Activated naive CD4-positive, alpha-beta T cell treated with Interleukin-2 at 50 U/mL for 16 hours (primary cell): ENCODE data around the gene SLC35E3.
A peak's percentile ranks its signal among the peaks of the same experiment; 100 is the strongest.
"Not testable (repeated sequence)": the region's sequence is repeated elsewhere in the genome, so short reads cannot be mapped to it uniquely, and the experiment has no call there.

Experiments
- DNase-seq: peaks from one replicate; pipeline ENCODE4 v3.0.0-alpha.2; 2020

SLC35E3 gene

GRCh38 chr12:68798882-68799234, 52.9 kb downstream of the SLC35E3 start:
- no peak for DNase-seq

DNA sequence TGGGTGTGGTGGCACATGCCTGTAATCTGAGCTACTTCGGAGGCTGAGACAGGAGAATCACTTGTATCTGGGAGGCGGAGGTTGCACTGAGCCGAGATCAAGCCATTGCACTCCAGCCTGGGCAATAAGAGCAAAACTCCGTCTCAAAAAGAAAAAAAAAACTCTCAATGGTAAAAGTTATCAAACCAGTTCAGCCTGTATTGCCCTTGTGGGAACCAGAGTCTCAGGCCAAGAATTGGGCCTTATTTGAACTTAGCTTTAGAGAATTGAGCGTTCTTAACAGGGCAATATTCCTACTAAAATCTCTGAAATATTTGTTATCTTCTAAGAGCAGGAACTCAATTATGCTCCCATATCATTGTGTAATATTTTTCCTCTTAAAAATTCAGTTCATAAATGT, 54.3 kb downstream of the SLC35E3 start:
- DNase-seq = no peak

- not testable (repeated sequence) for DNase-seq
Measured at GRCh38 chr12:68801124-68801523, 55.1 kb downstream of the SLC35E3 start.

GRCh38 chr12:68802372-68802745, 56.4 kb downstream of the SLC35E3 start:
- not testable (repeated sequence) for DNase-seq

DNA sequence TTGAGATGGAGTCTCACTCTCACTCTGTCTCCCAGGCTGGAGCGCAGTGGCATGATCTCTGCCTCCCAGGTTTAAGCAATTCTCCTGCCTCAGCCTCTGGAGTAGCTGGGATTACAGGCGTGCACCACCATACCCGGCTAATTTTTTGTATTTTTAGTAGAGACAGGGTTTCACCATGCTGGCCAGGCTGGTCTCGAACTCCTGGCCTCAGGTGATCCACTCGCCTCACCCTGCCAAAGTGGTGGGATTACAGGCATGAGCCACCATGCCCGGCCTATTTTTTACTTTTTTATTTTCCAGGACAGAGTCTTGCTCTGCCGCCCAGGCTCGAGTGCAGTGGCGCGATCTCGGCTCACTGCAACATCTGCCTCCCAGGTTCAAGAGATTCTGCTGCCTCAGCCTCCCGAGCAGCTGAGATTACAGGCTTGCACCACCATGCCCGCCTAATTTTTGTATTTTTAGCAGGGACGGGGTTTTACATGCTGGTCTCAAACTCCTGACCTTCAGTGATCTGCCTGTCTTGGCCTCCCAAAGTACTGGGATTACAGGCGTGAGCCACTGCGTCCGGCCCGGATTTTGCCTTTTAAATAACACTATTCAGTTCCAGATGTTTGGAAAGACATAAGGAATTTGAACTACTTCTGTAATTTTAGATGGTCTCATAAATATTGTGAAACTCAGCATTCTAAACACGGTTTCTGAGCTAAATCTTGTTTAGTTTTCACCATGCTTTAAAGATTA, 57.1 kb downstream of the SLC35E3 start:
- not testable (repeated sequence) for DNase-seq

- DNase-seq = no peak
Measured at GRCh38 chr12:68803948-68804656, 58.1 kb downstream of the SLC35E3 start.

- DNase-seq = no peak
Measured at GRCh38 chr12:68804657-68805591, 58.9 kb downstream of the SLC35E3 start.

DNA sequence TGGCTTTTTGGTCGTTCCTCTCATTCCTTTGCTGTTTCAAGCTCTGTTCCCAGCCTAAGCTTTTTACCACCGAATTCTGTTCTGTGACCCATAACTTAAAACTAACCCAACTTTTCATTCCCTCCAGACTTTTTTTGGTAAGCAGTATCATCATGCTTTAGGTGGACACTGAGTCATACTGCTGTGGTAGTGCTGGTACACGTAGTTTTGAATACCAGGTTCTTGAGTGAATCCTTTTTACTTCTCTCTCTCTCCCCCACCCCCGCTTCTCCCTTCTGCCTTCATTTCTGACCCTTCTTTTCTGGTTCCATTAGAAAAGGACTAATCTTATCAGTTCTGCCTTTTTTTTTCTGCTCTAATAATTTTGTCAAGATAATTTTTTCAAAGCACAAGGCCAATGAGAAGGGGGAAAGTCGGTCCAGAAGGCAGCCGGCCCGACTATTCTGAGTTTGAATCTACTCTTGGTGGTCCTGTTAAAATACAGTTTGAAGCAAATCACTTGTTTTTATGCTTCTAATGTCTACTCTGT, 59.7 kb downstream of the SLC35E3 start:
- no peak for DNase-seq

DNA sequence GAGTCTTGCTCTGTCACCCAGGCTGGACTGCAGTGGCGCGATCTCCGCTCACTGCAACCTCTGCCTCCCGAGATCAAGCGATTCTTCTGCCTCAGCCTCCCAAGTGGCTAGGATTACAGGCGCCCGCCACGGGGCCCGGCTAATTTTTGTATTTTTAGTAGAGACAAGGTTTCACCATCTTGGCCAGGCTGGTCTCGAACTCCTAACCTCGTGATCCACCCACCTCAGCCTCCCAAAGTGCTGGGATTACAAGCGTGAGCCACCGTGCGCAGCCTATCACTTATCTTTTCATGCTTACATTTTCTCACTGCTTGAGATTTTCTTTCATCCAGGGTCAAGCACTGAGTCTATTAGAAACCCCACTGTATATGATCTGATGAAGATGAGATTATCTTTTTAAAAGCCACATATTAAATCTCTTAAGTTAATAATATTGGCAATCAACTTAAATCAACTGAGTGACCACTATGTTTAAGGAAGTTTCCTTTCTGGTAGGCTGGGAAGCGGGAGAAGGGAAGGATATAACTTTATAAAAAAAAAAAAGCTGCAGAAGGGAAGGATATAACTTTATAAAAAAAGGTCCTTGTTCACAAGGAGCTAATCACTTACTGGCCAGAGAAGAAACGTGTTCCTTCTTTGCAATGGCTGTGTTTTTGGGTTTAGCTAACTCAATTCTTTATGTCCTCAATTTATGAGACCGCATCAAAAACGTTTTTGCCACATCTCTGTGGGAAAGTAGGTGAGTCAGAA, 60.7 kb downstream of the SLC35E3 start:
- no peak for DNase-seq

DNA sequence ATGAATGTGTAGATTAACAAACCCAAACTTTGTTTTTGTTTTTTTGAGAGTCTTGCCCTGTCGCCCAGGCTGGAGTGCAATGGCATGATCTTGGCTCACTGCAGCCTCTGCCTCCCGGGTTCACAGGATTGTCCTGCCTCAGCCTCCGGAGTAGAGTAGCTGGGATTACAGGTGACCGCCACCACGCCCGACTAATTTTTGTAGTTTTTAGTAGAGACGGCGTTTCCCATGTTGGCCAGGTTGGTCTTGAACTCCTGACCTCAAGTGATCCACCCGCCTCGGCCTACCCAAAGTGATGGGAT, 61.2 kb downstream of the SLC35E3 start:
- not testable (repeated sequence) for DNase-seq

DNA sequence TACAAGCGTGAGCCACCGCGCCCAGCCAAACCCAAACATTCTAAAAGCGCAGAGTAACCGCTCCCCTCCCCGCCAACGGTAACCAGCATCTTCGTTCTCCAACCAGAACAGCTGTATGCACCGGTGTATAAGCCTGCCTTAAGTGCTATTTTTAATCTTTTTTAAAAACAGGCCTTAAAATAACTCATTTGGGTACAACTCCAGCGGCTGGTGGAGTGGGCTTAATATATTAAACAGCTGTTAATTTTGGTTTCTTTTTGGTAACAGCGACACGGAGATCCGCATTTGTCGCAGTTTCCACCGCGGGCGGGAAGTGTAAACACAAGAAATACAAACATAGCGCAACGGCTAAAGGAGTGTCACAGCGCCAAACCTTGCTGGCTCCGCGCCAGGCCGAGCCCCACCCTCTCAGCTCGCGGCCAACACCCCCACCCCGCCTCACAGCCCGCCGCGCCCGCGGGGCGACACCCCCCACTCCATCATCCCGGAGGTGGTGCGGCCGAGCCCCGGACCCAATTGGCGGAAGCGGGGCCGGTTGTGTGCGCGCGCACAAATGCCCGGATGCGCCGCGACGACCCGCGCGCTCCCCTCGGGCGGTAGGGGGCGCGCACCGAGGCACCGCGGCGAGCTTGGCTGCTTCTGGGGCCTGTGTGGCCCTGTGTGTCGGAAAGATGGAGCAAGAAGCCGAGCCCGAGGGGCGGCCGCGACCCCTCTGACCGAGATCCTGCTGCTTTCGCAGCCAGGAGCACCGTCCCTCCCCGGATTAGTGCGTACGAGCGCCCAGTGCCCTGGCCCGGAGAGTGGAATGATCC, 61.8 kb downstream of the SLC35E3 start, which contains the start of gene MDM2:
Gene MDM2 (plus strand): TSS at position 602 of the 812 bp plus-strand sequence. CDS start 301 bp downstream, outside the sequence.
- peak; percentile 95 for DNase-seq

DNA sequence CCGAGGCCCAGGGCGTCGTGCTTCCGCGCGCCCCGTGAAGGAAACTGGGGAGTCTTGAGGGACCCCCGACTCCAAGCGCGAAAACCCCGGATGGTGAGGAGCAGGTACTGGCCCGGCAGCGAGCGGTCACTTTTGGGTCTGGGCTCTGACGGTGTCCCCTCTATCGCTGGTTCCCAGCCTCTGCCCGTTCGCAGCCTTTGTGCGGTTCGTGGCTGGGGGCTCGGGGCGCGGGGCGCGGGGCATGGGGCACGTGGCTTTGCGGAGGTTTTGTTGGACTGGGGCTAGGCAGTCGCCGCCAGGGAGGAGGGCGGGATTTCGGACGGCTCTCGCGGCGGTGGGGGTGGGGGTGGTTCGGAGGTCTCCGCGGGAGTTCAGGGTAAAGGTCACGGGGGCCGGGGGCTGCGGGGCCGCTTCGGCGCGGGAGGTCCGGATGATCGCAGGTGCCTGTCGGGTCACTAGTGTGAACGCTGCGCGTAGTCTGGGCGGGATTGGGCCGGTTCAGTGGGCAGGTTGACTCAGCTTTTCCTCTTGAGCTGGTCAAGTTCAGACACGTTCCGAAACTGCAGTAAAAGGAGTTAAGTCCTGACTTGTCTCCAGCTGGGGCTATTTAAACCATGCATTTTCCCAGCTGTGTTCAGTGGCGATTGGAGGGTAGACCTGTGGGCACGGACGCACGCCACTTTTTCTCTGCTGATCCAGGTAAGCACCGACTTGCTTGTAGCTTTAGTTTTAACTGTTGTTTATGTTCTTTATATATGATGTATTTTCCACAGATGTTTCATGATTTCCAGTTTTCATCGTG, 62.6 kb downstream of the SLC35E3 start:
- peak; percentile 70 for DNase-seq

DNA sequence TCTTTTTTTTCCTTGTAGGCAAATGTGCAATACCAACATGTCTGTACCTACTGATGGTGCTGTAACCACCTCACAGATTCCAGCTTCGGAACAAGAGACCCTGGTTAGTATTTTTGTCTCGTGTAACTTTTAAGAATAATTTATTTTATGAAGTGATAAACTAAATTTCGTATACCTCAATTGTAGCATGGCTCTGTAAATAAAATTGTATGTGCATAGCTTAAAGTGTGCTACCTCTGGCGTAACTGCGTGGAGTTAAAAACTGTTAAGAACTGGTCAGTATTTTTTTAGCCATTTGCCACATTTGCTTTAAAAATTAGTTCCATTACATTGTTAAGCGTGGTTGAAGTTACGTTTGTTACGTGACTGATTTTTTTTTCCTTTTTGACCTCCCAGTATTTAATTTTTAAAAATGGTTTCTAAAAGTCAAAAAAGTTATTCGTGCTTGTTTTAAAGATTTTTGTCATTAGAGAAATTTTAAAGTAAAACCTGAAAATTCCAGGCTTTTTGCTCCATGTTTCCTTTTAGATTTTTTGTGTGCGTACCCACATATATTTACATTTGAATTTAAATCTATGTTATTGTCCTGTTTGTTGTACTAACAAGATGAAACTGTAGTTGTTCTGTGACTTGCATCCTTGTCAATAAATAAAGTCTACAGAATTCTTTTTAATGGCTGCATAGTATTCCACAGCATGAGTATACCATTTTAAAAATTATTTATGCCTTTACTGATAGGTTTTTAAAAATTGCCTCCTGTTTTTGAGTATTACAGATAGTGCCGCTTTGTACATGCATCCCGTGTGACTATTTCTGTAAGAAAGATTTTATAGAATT, 63.4 kb downstream of the SLC35E3 start:
- no peak for DNase-seq

- DNase-seq = not testable (repeated sequence)
Measured at GRCh38 chr12:68810027-68810389, 64.0 kb downstream of the SLC35E3 start.

DNA sequence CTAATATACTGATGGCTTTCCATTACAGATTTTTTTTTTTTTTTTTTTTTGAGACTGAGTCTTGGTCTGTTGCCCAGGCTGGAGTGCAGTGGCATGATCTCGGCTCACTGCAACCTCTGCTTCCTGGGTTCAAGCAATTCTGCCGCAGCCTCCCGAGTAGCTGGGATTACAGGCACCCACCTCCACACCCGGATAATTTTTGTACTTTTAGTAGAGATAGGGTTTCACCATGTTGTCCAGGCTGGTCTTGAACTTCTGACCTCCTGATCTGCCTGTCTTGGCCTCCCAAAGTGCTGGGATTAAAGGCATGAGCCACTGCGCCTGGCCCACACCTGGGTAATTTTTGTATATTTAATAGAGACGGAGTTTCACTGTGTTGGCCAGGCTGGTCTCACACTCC, 65.6 kb downstream of the SLC35E3 start:
- not testable (repeated sequence) for DNase-seq

- no peak for DNase-seq
Measured at GRCh38 chr12:68812553-68813241, 66.7 kb downstream of the SLC35E3 start.

DNA sequence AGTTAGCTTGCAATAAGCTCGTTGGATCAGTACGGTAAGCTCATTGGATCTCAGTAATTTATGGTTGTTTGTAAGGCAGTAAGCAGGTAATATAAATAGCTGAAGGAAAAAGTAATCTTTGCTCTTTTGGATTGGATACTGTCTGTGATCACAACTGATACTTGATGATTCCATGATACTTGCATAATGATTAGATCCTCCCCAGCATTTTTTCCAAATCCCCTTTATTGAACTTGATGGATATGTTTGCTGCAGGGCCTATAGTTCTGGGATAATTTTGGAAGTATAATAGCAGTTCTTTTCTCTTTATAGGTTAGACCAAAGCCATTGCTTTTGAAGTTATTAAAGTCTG, 67.2 kb downstream of the SLC35E3 start:
- no peak for DNase-seq

DNA sequence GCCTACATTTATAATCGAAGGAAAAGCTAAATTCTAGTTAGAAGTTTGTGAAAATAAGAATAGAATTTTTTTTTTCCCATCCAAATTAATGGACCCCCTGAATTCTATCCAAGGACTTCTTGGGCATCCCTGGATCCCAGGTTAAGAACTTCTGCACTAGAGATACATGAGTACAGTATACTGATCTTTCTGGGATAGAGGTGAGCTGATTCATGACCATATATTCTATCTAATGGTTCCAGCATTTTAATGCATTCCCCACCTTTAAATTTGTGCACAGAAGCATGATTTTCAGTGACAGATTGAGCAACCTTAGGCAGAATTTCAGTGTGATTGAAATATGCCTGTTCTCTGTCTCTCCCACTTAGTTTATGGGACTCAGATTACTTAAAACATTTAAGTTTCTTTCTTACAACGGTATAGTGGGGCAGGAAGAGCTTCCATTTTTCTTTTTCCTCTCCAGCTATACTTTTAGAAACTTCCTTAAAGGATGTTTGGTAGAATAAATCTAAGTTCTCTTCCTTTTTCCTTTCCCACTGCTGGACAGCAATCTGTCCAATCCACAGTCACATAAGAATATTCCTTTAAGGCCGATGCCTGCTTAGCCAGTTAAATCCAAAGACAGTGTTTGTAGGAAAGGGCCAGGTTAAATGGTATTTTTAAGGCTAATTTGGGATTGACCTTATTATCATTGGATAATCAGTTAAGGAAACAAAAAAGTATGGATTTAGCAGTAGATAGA, 68.7 kb downstream of the SLC35E3 start:
- no peak for DNase-seq
